ENCODE data around the gene ADO. TPM values are rescaled to one million over a fixed set of nuclear protein-coding genes. Genes with fewer than 3 reads are reported as not detected.
A peak's percentile ranks its signal among the peaks of the same experiment; 100 is the strongest.
"Not testable (repeated sequence)": the region's sequence is repeated elsewhere in the genome, so short reads cannot be mapped to it uniquely, and the experiment has no call there.

Gene ADO
- 25.4 and 27.4 TPM in 2 replicates for total RNA-seq (2014; rRNA removed; shearing (Covaris generic))

DNA sequence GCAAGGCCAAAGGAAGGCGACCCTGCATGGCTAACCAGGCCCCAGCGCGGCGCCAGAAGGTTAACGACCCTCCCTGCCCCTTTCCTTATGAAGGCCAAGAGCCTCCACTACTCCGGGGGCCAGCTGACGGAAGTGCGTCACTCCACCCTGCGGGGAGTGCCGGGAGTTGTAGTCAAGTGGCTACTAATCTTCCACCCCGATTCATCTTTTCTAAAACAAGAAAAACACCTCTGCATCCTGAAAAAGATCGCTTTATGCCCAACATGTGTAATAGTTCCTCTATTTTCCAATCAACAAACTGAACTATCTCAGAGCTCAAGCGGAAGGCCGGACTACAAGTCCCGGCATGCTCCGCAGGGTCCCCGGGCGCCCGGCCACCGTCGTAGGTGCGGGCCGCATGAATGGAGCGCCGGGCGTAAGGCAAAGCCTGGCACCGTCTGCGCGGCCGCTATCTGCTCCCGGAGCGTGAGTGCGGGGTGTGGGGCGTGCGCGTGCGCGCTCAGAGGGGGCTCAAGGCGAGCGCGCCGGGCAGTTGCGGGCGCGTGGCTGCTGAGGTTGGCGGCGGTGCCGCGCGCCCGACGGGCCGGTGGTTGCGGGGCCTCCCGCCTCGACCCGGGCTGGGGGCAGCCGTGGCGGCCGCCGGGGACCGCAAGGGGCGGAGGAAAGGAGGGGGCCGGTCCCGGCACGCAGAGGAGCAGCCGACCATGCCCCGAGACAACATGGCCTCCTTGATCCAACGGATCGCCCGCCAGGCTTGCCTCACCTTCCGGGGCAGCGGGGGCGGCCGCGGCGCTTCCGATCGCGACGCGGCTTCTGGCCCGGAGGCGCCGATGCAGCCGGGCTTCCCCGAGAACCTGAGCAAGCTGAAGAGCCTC is at the start of gene ADO:
ADO (plus strand) TSS at position 365 of the 875 bp plus-strand sequence; CDS start at position 705, 340 bp downstream.
- DNase-seq (ENCODE audit: low read depth) = peak; percentile 84

DNA sequence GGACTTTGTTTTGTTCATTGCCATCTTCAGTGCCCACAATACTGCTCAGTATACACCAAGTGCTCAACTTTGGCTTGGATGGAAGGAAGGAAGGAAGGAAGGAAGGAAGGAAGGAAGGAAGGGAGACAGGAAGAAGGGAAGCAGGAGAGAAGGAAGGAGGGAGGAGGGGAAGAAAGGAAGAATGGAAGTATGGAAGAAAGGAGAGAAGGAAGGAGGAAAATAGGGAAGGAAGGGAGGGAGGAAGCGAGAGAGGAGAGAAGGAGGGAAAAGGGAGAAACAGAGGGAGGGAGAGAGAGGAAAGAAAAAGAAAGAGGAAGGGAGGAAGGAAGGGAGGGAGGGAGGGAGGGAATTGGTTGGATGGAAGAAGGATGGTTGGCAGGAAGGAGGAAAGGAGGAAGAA is 49.6 kb upstream of the ADO start:
- no peak for DNase-seq (ENCODE audit: low read depth)

DNA sequence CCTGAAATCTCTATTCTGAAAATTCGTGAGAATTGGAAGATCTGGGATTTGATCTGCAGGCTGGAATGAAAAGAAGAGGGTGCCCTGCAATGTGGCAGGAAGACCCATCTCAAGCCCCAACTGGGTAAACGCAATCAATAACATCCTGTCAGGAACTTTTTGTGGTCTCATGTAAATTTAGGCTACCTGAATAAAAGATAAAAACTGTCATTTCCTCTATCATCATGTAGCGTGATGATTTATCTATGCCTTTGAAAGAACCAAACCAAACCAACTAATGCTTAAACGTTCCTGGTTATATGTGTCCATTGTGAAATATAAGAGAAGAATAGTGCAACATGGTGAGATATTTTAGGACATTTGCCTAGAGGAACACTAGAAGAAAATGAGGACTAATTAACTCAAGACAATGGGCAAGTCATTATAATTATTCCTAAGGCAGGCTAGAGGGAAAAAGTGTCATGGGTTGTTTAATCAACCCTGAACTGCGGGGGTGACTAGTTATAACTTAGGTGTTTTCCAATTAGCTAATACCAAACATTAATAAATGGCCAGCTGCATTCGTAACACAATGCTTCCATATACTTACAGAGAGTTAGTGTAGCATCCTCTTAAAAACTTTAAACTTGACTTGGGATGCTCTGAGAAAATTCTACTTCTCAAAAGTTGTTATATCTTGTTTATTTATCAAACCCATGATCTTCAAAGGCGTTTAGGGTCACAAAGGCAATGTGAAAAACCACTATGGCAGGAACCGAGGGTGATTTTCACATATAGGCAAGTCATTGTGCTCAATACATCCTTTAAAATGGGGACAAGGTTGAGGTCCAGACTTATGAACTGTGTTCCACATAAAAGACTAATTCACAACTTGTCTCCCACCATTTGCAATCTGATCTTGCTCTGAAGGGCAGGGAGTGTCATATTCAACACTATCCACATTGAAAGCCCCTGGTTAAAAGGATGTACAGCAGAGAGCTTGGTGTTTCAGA is 48.6 kb upstream of the ADO start:
- DNase-seq (ENCODE audit: low read depth) = no peak

DNA sequence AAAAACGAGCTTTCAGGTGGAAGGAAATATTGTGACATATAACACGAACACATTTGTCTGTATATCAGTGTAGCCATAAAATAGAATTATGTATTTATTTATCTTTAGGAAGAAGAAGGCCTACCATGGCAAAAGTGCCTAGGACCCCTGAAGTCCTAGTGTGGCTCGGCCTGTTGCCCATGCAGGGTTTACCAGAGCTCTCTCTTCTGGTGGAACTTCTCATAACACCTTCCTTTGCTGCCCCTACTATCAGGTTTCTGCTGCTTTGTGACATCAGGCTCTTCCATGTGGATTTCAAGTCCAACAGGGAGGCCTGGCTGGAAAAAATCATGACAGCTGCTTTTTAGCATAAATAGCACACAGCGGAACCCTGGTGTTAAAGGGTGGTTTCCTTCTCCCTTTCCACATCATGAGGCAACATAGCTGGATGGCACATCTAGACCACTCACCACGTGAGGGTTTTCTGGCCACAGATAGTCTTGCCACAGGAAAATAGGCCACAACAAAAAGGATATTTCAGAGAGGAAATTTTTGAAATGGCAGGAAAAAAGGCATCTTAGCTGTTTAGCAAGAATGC is 44.8 kb upstream of the ADO start:
- DNase-seq (ENCODE audit: low read depth) = no peak

DNA sequence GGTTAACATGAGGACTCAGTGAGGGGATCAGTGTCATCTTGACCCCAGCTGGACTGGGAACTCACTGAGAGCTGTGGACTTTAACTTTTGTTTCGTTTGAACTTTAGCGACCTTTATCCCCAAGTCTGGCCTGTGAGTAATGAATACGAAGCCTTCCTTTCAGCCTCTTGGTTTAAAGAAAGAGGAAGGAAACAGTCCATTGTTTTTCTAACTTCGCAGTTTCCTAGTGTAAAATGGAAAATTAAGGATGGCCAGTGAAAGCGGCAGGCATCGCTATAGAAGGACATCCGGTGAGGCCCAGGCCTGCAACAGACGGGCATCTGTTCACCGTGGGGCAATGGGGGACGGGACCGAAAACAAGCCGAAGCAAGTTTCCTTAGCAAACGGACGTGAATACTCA is 44.1 kb upstream of the ADO start:
- no peak for DNase-seq (ENCODE audit: low read depth)

DNA sequence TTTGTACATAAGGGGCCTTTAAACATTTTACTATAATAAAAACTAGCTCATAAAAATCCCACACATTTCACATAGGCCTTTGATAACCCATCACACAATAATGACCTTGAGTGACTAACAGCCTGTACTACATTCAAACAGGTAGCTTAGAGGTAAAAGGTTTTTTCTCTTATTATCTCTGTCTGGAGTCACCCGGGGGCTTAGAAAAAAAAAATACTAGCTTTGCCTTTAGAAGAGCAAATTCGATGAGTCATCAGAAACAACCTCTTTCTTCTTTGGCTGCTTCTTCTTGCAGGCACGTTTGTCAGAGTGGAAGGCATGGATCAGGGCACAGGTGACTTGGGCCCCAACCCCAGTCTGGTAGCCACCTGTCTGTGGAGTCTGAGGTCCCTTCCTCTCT is 43.4 kb upstream of the ADO start:
- no peak for DNase-seq (ENCODE audit: low read depth)

DNA sequence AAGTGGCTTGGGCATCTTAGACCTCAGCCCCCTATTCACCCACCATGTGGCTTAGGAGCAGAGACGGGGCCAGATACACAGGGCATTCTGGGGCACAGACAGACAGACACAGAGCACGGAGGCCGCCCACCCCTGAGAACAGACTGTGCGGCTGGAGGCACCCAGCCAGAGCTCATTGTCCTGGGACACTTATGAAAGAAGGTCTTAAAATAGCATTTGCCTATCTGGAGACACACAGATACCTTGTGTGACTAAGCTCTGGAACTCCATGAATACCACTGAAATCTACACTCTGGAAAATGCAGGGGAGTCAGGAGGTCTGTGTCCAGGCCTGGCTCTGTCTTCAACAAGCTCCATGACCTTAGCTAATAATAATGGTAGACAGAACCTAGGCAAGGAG is 41.4 kb upstream of the ADO start:
- DNase-seq (ENCODE audit: low read depth) = no peak

DNA sequence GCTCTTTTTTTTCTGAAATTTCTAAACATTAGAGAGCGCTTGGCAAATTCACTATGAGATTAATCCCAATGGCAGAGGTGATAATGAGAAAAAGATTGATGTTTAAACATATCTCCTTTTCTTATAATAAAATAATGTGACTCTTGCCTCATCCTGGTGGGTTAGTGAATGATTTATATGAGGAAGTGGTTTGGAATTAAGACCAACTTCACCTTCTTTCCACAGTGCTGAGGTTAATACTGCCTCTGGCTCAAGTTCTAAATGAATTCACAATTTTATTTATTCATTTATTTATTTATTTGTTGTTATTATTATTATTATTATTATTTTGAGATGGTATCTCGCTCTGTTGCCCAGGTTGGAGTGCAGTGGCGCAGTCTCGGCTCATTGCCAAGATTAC is 40.5 kb upstream of the ADO start:
- DNase-seq (ENCODE audit: low read depth) = no peak

DNA sequence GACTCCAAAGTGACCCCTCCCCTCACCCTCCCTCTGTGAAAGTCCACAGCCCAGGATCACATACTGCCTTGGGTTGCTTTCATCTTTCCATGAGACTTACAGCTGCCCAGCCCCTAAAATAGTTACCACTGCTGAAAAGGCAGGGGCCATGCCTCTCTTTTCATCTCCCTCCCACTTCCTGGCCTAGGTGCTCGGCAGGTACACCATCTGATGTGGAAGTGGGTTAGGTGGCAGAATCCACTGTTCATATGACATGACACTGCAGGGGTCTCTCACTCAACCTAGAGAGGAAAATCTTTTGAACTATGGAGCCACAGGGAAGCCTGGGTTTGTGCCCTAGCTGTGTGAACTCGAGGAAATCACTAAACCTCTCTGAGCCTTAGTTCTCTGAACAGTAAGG is 38.8 kb upstream of the ADO start:
- DNase-seq (ENCODE audit: low read depth) = no peak

DNA sequence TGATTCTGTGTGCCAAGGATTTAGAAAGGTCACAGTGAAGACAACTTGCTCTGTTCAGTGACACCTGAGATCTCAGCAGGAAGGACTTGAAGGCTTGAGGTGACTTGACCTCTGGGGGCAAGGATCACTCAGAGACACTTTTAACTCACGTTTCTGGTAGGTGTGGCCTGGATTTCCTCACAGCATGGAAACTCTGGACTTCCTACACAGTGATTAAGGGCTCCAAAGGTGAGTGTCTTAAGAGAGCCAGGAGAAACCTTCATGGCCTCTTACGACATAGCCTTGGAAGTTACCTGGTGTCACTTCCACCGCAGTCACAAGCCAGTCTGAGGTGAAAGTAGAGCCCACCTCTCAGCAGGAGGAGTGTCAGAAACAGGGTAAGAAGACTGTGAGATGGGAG is 38.1 kb upstream of the ADO start:
- no peak for DNase-seq (ENCODE audit: low read depth)

DNA sequence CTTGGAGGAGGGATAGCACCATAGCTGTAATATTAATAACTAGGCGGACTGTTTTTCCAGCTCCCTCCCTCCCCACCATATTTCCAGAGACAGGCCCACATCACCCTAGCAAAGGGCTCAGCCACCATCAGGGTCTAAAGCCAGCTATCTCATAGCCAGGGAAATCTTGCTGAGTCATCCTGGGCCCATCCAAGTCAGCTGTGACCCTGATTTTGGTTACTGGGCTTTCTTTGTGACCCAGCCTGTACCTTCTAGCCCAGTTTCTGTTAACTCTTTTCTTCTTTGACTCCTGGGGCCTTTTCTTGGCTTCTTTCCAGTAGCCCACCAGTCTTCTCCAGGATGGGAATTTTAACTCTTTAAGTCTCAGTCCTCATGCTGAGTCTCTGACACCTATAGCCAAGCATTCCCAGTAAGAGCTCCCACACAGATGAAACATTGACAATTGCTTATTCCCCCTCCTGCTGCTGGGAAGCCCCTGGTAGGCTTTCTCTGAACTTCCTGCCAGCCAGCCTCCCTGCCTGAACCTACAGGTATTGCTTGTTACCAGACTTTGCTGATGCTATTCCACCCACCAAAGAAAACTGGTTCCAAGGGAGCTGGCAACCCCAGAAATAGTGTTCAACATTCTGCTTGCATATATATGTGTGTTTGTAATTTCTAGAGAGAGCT is 34.8 kb upstream of the ADO start:
- peak; percentile 9 for DNase-seq (ENCODE audit: low read depth)

DNA sequence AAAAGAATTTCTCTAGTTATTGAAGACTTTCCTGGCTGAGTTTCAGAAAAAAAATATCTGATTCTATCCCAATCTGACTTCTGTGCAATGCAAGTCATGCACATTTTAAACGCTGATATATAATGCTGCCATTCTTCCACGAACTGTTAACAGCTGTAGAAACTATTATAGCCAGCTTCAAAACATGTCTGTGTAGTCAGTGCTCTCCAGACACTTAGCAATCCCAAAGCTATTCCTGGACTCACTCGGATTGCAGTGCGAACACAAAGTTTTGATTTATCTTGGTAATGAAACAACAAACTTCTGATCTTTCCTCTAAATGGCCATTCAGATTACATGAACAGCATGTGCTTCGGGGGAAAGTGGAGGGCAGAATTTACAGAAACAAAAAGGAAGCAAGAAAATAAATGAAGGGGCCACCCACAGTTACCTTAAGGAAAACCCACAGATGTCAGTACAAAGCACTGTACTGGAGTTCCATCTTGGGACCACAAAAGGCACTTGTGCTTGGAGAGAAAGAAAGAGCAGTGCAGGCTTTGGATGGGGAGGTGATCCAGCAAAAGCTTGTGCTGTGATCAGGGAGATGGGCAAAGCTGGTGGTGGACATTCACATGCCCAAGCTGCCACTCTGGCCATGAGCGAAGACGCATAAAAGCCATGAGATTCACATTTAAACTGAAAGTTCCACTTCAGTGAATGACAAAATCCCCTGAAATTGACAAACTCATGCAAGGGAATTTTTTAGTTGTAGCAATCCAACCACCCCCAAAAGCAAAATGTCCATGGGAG is 32.1 kb upstream of the ADO start:
- no peak for DNase-seq (ENCODE audit: low read depth)

DNA sequence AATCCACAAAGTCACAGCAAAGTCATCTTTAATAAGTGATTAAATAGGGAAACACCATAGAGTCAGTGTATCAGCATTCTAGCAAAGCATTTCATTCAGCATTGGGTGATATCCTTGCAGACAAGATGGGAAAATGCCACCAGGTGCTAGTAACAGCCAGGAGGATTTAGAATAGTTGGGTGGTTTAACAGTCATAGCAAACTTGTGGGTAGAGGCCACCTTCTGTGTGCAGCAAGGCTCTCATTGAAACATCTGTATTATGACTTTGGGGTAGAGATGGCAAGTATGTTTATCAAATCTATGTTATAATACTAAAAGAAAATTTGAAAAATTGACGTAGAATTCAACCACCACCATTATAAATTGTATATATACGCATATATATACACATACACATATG is 26.4 kb upstream of the ADO start:
- no peak for DNase-seq (ENCODE audit: low read depth)

DNA sequence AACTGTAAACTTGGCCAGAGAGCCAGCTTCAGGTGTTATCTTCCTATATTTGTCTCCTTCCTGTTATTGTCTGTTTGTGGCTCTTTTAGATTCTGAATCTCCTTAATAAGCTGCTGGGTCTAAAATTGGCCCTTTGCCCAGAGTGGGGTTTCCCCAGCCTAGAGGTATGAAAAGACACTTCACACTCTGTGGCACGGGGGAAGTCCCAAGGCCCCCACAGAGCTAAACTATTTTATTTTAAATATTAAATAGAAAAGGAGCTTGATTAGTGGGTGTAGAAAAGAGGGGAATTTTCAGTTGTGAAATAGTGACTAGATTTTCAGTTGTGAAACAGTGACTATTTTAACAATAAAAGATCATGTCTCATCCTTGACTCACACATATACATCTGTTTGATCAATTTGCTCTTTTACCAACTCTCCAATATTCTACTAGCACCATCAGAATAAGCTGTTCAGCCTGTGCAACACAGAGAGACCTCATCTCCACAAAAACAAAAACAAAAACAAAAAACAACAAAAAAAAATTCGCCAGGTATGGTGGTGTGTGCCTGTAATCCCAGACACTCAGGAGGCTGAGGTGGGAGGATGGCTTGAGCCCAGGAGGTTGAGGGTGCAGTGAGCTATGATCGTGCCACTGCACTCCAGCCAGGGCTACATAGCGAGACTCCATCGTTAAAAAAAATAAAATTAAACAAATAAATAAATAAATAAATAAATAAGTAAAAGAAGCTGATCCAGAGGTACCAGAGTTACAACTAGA is 24.9 kb upstream of the ADO start:
- peak; percentile 52 for DNase-seq (ENCODE audit: low read depth)

DNA sequence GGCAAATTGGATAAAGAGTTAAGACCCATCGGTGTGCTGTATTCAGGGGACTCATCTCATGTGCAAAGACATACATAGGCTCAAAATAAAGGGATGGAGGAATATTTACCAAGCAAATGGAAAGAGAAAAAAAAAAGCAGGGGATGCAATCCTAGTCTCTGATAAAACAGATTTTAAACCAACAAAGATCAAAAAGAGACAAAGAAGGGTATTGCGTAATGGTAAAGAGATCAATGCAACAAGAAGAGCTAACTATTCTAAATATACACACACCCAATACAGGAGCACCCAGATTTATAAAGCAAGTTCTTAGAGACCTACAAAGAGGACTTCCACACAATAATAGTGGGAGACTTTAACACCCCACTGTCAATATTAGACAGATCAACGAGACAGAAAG is 20.0 kb upstream of the ADO start:
- not testable (repeated sequence) for DNase-seq (ENCODE audit: low read depth)

DNA sequence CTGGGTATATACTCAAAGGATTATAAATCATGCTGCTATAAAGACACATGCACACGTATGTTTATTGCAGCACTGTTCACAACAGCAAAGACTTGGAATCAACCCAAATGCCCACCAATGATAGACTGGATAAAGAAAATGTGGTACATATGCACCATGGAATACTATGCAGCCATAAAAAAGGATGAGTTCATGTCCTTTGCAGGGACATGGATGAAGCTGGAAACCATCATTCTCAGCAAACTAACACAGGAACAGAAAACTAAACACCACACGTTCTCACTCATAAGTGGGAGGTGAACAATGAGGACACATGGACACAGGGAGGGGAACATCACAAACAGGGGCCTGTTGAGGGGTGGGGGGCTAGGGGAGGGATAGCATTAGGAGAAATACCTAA is 16.2 kb upstream of the ADO start:
- DNase-seq (ENCODE audit: low read depth) = not testable (repeated sequence)

DNA sequence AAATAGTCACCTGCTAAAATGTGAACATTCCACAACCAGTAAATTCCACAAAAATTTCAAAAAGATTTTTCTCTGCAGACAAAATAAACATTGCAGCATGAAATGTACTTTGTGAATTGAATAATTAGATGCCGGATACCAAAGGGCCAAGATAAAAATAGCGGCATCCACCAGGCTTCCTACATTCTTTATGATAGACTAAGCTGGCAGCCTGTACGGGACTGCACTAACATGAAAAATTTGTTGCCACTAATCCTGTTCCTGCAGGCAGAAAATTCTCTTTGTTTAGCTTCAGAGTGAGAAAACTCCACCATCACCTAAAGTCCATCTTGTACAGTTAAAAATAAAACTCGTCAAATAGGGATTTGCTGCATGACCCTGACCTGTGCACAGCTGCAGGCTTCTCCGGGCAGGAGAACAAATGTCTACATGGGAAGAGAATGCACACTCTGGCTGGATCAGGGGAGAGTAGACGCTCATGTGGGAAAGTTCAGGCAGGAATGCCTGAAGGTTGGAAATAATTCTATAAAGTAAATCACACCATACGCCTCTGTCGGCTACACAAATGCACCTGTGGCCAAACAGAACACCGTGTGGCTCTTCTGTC is 15.6 kb upstream of the ADO start:
- no peak for DNase-seq (ENCODE audit: low read depth)

DNA sequence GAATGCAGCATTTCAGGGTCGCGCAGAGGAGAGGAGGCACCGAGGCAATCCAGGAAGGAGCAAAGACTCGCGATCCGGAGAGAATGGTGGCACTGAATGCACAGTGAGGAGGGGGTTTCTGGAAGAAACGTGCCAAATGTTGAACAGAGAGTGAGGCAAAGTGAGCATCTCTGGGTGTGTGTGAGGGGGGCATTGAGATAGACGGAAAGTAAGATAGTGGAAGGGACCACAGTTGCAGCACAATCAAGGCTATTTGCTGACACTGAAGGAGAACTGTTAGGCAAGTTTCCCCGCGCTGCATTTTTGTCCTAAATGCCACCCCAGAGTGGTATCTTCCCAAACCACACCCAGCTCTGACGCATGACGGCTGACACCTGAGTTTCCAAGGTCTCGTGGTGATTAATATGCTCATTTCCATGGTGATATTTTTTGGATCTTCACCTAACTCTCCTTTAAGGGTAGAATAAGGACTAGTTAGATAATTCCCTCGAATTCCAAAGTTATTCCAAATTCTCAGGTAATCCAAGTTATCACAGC is 14.4 kb upstream of the ADO start:
- no peak for DNase-seq (ENCODE audit: low read depth)

DNA sequence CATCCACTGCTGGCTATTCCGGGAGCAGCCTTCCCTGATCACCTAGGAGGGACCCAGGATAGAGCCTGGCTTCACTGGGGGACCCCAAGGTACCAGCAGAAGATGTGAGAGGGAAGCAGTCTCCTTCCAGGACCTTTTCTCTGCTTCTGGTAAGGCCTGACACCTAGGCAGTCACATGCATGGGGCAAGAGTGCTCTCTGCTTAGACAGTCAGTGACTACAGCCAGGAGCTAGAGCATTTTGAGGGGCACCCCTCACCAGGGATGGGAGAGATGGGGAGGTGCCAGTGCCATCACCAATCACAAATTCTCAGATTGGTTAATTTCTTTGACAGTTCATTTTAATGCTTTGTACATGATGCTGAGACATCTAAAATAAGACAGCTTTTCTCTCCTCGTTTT is 13.9 kb upstream of the ADO start:
- DNase-seq (ENCODE audit: low read depth) = no peak

Data from Daoy (cell line).